NOMO-1 treated with DMSO at 0.1 percent for 48 hours (cell line): ENCODE data around the gene PARD3.
"Not testable (repeated sequence)": the region's sequence is repeated elsewhere in the genome, so short reads cannot be mapped to it uniquely, and the experiment has no call there.

Experiments
- DNase-seq: peaks from one replicate; lab custom pipeline; 2025; ENCODE audit not compliant: unreplicated experiment; lab: John Stamatoyannopoulos, UW

The PARD3 gene

DNA sequence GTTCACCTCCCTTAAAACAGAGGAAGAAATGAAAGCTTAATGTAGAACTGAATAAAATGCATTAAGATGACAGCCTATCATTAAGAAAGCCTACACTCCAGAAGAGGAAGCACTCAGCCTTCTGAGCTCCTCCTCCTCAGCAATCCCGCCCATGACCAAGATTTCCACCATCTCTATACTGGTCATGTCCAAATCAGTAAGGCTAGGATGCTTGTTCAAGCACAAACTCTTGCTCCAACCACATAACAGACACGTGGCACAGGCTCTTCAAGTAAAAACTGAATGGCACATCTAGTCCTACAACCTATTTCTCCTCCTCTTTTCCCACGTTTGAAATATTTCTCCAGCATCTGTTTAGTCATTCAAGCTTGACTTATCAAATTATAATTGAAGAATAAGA, 454.1 kb downstream of the PARD3 start:
- DNase-seq: no peak

DNA sequence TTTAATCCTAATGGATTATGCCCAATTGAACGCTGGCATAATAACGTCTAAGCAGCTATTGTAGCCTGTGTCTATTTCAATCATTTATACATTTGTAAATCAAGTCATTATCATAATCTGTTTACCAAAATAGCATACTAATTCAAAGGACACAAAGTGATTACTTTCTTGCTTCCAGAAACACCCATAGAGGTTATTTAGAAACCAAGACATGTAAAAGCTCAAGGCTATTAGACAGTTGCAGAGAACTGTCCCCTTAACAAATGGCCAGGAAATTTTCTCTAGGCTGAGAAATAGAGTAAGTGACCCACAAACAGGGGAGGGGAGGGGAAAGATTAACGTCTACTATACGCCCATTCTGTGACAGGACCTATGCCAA, 455.7 kb downstream of the PARD3 start:
- DNase-seq: no peak

- no peak for DNase-seq
Observed at GRCh38 chr10:34358729-34359434, 456.2 kb downstream of the PARD3 start.

- DNase-seq: no peak
Observed at GRCh38 chr10:34356463-34356862, 458.6 kb downstream of the PARD3 start.

- not testable (repeated sequence) for DNase-seq
Observed at GRCh38 chr10:34353530-34353929, 461.6 kb downstream of the PARD3 start.

DNA sequence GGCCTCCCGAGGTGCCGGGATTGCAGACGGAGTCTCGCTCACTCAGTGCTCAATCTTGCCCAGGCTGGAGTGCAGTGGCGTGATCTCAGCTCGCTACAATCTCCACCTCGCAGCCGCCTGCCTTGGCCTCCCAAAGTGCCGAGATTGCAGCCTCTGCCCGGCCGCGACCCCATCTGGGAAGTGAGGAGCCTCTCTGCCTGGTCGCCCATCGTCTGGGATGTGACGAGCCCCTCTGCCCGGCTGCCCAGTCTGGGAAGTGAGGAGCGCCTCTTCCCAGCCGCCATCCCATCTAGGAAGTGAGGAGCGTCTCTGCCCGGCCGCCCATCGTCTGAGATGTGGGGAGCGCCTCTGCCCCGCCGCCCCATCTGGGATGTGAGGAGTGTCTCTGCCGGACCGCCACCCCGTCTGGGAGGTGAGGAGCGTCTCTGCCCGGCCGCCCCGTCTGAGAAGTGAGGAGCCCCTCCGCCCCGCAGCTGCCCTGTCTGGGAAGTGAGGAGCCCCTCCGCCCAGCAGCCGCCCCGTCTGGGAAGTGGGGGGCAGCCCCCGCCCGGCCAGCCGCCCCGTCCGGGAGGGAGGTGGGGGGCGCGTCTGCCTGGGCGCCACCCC, 462.4 kb downstream of the PARD3 start:
- DNase-seq: not testable (repeated sequence)

DNA sequence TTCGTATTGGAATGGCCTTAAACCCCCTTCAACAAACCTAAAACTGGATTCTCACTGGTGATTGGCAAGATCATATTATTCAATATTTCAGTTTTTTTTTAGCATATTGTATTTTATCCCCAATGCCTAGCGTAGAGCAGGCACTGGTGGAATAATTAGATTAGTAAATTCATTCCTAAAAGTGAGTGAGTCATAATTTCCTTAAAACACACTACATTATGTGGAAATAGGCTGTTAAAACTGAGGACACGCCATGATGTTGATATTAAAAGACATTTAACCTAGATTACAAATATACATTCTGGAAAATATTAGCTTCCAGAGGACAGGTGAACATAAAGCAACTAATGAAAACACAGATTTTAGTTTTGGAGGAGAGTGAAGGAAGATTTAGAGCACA, 463.9 kb downstream of the PARD3 start:
- DNase-seq: no peak

DNA sequence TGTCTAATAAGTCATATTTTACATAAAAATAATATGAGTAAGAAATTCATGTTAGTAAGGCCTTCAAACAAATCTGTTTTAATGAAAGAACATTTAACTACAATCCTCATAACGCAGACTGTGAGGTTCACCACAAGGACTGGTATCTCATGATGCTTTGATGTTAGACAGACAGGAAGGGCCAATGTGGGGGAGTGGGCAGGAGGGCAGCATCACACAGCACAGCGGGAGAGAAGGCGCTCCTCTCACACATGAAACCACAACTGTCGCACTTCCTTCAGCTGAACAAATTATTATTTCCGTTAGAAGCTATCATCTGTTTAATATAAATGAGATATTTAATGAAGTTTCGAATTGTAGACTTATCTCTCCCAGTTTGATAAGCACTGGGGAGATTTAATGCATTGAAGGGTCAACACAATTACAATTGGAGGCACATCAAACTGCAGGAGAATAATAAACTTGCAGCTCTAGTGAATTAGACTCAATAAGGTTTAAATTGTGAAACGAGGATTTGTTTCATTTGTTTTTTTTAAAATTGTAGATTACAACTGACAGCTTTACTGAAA, 466.1 kb downstream of the PARD3 start:
- DNase-seq: no peak

DNA sequence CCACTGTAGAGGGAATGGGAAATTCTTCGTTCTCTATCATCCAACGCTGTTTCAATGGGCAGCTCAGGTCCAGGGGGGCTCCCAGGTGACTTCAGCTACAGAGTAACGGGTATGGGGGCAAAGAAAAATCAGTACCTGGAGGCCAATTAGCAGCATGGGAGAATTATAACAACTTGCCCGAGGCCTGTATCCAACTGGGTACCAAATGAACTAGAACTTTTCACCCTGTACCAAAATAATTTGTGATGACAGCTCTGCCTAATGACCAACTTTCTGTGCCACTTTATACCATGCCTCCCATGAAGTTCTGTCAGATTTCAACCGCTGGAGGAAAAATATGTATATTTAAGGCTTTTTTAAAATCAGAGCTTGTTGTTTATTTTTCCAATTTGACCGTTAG, 467.1 kb downstream of the PARD3 start:
- no peak for DNase-seq

GRCh38 chr10:34347131-34347530, 468.0 kb downstream of the PARD3 start:
- DNase-seq: no peak

GRCh38 chr10:34346516-34347100, 468.5 kb downstream of the PARD3 start:
- no peak for DNase-seq

- no peak for DNase-seq
Observed at GRCh38 chr10:34345383-34345782, 469.7 kb downstream of the PARD3 start.

DNA sequence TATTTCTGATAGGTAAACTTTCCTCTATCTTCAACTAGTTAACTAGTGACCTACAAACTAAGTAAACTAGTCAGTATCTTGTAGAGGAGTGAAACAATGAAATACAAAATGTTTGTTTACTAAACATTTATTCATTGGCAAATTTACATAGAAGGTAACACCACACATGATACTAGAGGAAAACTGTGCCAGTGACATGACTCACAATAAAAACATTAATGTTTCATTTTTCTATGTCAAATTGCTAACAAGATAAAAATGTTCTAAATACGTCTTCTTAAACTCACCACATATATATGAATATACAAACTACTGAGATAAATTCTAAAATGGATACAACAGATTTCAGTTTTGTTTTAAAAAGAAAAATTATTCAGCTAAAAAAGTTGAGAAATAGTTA, 471.3 kb downstream of the PARD3 start:
- no peak for DNase-seq

- DNase-seq: no peak
Observed at GRCh38 chr10:34341473-34341872, 473.6 kb downstream of the PARD3 start.

DNA sequence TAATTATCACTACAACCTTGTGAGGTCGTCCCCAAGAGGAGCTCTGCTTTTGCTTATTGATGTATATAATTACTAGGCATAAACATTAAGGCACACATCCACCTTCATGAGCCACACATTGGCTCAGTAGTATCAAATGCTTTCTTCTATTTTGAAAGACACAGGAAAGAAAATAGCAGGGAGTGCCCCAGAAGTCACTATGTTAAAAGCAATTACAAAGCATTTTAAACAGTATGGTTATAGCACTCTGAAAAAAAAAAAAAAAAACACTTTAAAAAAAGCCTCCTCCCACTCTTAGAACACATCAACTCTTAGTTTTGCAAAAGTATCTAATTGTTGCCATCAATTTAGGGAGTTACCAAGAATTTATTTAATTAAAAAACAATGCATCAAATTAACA, 474.2 kb downstream of the PARD3 start:
- DNase-seq: no peak

DNA sequence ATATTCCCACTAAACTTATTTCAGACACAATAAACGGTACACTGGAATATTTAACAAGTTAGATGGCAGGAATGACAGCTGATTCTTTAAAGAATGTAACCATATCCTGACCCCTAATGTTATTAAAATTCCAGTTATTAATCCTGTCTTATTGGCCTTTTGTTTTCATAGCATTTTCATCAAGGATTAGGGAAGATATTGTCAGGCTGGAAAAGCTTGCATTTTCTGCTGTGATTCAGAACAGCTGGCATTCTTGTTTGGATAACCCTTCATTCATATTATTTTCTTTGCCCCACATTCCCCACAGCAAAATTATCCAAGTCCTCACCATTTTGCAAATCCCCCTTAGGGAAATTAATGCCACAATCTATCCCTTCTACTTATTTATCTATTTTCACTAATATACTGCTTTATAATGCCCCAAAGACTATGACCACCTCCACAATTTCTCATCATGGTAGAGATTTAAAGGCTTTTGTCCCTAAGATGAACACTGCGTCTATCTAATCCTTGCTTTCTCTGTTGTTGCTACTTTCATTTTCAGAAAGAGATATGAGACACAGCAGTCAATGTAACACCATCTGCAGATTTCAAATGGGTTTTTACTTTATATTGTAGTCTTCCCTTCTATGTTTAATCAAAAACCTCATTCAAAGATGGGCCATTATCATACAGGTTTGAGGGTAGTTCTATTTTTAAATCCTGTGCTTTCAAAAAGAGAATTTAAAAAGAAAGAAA, 475.1 kb downstream of the PARD3 start:
- DNase-seq: no peak

DNA sequence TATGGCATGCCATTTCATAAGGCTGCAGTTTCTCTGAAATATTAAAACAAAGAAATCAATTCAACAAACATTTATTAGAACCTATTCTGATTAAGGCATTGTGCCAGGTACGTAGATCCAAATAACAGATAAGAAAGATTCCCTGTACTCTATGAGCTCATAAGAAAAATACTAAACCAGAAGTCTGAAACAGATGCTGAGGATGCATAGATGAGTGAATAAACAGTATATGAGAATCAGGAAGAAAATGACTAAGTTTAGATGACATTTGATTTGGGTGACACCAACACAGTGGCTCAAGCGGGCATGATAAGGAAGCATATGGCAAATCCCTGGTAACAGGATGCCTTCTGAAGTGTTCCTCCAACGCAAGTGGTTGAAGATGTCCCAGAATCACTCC, 477.2 kb downstream of the PARD3 start:
- DNase-seq: no peak

DNA sequence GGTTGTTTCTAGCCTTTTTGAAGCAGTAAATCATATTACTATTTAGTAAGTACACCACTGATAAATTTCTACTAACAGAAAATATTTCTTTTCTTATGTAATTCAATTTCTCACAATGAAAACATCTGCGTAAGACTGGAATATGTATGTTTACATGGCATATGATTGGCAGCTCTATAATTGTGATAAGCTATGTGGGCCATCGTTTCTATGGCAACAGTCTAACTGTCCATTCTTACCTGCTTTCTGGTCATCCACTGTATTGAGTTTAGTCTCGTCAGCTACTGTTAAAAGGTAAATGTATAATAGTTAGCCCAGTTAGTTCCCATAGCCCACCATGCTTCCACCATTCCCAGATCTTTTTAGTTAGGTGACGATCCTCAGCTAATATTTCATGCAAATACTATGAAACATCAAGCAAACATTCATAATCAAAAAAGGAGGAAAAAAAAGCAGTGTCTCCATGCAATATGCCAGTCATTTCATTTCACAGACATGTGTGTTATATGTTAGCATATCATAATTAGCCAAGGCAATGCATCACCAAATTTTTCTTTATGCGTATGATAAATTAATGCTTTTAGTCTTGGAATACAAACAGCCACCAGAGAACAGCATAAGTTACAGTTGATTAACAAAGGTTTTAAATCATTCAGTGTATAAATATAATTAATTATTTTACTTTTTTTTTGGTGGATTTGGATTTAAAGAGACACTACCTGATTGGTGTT, 479.0 kb downstream of the PARD3 start:
- no peak for DNase-seq

- no peak for DNase-seq
Observed at GRCh38 chr10:34334908-34335307, 480.2 kb downstream of the PARD3 start.

DNA sequence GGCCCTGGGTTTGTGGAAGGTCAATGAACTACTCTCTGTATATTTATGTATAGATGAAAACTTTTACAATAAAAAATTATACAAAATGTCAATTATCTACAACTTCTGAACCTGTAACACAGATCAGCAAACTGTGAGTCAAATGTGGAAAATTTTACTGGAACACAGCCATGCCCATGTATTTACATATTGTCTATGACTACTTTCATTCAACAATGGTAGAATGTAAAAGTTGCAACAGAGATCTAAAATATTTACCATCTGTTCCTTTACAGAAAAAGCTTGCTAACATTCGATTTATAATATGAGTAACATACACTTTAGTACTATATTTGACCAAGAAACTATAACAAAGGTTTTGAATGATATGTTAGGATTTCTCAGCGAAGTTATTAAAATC, 481.6 kb downstream of the PARD3 start:
- DNase-seq: no peak

DNA sequence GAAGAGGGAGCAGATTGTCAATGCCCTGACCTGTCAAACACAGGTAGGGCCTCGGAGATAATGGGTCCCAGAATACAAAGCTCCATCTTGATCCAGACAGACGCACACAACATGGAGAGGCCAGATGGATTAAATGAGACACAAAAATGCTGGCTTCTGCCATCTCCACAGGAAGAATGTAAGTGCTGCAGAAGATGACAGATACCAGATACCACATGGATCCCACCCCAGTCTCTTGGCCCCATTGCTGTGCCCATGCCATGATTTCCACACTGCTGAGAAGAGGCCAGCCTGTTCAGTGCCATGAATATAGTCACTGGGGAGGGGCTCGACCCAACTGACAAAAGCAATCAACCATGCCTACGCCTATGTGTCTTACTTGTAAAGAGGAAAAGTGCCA, 487.9 kb downstream of the PARD3 start:
- no peak for DNase-seq
